HG02884 (cell line): ENCODE data around the gene PNPLA8.
"Not testable (repeated sequence)": the region's sequence is repeated elsewhere in the genome, so short reads cannot be mapped to it uniquely, and the experiment has no call there.

Experiments
- ATAC-seq: cut with Tn5 transposase; IDR thresholded peaks from one replicate; pipeline ENCODE4 v1.9.1; 2021; ENCODE audit warnings: mild to moderate bottlenecking, moderate library complexity; ENCODE audit not compliant: unreplicated experiment

The PNPLA8 gene

GRCh38 chr7:108480311-108480710, 45.6 kb downstream of the PNPLA8 start:
- no peak for ATAC-seq

GRCh38 chr7:108479751-108480150, 46.2 kb downstream of the PNPLA8 start:
- ATAC-seq, result no peak

GRCh38 chr7:108479118-108479517, 46.8 kb downstream of the PNPLA8 start:
- ATAC-seq, result no peak

DNA sequence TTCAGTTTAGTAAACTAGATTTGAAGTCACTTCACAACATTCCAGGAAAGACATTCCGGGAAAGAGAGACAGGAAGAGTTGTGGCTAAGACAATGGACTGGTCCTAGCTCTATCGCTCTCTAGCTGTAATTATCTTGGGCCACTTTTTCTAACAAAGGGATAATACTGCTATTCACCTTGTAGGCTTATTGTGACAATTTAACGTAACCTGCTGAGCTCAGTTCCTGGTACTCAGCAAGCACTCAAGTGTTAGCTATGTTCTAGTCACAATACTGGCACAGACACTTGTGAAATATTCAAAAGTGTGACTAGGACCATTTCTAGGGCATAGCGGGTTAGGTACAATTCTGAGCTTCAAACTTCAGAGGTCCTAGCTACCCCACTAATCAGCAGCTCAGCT, 57.7 kb downstream of the PNPLA8 start:
- ATAC-seq, result no peak

DNA sequence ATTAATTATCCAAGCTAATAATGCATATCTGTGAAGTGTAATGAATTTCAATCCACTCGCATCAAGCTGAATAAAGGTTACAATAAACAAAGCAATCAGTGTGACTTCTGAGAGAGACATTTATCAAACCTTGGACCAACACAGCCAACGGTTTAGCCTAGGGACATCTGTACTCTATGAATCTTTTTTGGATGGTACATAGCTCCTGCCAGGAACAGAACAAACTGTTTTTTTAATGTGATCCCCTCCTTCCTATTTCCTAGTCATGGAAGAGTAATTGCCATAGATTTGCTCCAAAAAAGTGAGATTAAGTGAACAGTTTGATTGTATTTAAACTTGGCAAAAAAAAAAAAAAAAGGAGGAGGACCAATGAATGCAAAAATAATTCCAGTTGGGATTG, 58.5 kb downstream of the PNPLA8 start:
- no peak for ATAC-seq

GRCh38 chr7:108466322-108466721, 59.6 kb downstream of the PNPLA8 start:
- not testable (repeated sequence) for ATAC-seq

DNA sequence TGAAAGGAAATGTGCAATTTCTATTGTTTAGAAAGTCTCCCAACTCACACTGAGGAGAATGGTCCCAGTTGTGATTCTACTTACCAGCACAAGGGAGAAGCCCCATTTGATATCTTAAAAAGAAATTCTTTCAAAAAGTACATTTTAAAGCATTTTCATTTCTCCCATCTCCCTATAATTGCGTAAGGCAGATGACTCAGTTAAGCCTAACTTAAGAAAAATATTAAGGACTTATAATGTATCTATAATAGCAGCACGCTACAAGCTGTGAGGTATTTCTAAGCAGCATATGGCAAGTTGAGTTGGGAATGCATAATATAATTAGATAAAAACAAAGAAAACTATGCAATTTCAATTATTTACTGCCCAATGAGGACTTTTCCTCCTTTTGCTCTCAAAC, 61.2 kb downstream of the PNPLA8 start:
- ATAC-seq, result no peak

- ATAC-seq, result no peak
Measured at GRCh38 chr7:108463613-108464012, 62.3 kb downstream of the PNPLA8 start.

GRCh38 chr7:108461840-108462239, 64.1 kb downstream of the PNPLA8 start:
- no peak for ATAC-seq

DNA sequence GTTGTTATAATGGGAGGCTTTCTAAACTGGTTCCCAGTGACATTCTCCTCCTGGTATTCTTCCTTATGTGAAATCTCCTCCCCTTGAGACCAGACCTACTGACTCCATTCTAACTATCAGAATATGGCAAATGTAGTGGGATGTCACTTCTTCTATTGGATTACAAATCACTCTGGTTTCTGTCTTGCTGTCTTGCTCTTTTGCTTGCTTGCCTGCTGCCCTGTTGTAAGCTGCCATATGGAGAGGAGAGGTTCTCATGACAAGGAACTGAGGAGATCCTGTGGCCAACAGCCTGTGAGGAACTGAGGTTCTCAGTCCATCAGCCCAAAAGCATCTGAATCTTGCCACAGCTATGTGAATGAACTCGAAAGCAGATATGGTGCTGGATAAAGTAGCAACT, 65.0 kb downstream of the PNPLA8 start:
- ATAC-seq, result no peak

DNA sequence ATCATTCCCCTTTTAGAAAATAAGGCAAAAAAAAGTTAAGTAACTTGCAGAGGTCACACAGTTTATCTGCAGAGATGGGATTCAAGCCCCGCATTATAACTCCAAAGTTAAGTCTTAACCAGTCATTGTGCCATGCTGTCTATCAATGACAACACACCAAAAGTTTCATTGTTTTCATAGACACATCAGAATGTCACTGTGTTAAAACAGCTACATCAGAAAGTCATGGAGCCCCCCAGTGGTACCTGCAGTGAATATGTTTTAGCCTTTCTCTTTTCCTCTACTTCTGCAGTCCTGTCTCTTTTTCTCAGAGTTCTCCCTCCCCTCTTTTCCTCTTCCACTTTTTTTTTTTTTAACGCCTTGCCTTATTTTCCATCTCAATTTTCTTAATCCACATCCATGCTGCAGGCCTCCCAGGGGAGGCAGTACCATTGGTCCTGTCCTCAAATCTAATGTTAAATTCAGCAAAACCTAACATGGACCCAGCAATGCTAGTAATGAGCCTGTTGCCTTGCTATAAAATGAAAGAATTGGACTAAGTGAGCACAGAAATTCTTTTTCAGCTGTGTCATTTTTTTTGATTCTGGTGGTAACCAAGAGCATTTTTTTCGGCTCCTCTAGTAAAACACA, 65.9 kb downstream of the PNPLA8 start:
- ATAC-seq, result no peak

DNA sequence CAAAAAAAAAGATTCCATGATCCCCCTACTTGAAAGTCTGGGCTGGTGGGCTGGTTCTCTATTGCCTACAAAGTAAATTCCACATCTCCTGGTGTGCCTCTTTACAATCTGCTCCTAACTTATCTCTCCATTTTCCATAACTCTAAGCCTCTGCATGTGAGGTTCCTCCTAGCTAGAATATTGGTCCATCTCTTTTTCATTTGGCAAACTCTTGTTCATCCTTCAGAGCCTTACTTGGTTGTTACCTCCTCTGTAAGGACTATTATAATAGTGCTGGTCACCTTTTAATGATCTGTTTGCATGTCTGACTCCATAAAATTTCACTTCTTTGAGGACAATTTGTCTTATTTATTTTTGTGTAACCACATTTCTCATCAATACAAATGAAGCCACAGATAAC, 68.1 kb downstream of the PNPLA8 start:
- no peak for ATAC-seq

DNA sequence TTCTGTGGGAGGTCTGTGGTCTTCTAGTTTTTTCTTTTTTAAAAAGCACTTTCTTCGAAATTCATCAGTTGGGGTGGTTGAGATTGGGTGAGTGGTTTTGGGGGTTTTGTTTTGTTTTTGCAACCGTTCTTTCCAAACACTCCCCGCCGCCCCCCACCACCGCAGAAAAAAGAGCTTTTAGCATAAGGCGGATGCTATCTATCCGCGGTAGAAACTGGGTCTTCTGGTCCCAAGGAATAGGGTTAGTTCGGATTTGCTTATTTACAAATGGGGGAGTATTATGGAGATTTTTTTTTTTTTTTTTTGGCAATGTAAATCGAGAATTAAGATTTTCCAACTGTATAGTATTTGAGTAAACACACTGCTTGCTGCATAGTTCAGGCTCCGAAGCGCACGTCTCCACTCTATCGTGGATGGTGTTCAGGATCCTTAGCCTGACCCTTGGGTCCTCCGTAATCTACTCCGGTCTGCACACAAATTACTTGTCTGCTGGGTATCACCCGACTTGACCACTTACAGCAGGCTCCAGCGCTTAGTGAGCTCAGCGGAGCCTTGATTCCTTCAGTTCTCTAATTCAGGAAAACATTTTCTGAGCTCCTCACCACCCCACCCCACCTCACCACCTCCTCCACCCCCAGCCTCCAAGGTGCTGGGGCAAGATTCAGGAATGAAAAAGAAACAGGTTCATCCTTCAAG, 68.9 kb downstream of the PNPLA8 start:
- no peak for ATAC-seq

DNA sequence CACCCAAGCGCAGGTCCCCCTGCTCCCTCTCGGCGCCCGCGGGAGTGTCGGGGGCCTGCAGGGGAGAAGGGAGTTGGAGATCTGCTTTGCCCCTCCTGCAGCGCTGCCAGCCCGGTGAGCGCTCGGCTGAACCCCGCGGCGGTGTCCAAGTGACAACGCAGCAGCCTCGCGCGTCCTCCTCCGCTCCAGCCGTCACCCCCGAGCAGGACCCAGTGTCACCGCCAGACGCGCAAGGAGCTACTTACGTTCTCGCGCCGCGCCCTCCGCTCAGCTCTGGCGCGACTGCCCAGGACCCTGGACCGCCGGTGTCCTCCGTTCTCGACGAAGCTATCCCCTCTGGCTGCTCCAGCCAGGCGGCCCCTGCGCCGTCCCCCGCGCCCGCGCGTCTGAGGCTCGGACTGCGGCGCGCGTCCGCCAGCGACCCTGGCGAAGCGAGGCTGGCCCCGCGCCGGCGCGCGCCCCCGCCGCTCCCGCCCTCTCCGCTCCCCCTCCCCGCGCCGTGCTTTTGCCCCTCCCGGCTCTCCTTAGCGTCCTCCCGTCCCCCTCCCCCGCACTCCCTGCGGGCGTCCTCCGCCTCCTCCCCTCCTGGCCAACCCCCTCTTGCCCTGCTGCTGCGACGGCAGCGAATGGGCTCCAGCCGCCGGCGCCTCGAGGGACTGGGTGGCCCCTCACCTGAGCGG, 69.8 kb downstream of the PNPLA8 start, which contains the start of gene NRCAM:
Gene NRCAM (minus strand): TSS at position 439 of the 680 bp plus-strand sequence. CDS start 216,372 bp downstream, outside the sequence.
- ATAC-seq, result no peak

DNA sequence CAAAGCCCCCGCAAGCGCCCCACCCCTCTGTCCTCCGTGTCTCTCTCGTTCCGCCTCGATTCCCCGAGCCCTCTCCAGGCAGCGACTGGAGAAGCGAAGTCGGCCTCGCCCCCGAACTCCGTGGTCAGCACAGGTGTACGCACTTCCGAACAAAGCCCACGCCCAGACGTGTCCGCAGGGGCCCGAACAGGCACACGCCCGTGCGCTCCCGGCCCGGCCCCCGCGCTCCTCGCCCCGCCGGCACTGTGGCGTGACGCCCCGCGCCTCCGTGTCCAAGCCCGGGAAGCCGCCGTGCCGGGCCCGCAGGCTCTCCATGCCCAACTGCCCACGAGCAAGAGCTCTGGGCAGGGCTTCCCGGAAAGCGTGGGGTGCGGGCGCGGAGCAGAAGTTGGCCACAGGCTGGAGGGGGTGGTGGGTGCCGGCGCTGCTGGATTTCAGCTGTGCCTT, 70.4 kb downstream of the PNPLA8 start:
- ATAC-seq, result no peak

- ATAC-seq, result no peak
Measured at GRCh38 chr7:108454674-108455550, 71.0 kb downstream of the PNPLA8 start.

GRCh38 chr7:108454317-108454673, 71.6 kb downstream of the PNPLA8 start:
- ATAC-seq, result no peak

DNA sequence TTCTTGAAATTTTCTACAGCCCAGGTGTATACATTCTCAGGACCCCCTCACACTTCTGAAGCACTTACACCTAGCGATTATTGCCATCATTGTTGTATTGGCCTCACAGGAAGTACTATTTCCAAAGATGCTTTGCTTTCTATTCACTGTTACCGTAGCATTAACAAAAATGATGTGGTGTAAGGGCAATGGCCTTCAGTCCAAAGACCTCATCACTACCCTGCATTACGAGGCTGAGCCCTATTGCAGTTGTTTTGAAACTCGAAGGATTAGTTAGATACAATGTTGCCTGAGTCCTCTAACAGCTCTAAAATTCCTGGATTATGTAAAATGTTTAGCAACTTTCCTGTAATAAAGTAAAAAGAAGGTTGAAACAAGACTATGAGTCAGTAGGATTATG, 72.6 kb downstream of the PNPLA8 start:
- ATAC-seq, result no peak

GRCh38 chr7:108452707-108453106, 73.2 kb downstream of the PNPLA8 start:
- ATAC-seq, result peak; percentile 36

DNA sequence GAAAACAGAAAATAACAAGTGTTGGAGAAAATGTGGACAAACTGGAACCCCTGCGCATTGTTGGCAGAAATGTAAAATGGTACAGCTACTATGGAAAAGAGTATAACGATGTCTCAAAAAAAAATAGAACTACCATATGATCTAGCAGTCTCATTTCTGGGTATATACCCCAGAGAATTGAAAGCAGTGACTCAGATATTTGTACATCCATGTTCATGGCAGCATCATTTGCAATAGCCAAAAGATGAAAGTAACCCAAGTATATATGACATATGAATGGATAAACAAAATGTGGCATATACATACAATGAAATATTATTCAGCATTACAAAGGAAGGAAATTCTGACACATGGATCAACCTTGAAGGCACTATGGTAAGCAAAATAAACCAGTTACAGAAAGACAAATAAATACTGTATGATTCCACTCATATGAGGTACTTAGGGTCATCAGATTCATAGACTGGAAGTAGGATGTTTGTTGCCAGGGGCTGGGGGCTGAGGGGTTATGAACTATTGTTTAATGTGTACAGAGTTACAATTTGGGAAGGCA, 74.6 kb downstream of the PNPLA8 start:
- ATAC-seq, result no peak

GRCh38 chr7:108450160-108450559, 75.8 kb downstream of the PNPLA8 start:
- no peak for ATAC-seq
